Measurements from ENCODE around the gene PDS5A.

- no peak for TF ChIP-seq CTCF (IDR thresholded peaks at IDR 0.05)
- TF ChIP-seq POLR2A (IDR thresholded peaks at IDR 0.05), result no peak
Measured at GRCh38 chr4:39941682-39942217, 36.0 kb downstream of the PDS5A start.
